Activated T-cell treated with anti-CD3 and anti-CD28 coated beads, Interleukin-2, amount 50 U/mL, for 24 hours (primary cell): Measurements from ENCODE around the gene ZNF100.
"Not testable (repeated sequence)": the region's sequence is repeated elsewhere in the genome, so short reads cannot be mapped to it uniquely, and the experiment has no call there.

ENCODE experiments used
- DNase-seq: peaks from one replicate; pipeline ENCODE4 v3.0.0-alpha.2; 2020
- H3K27ac Mint-ChIP-seq: 2 replicates; pipeline ENCODE4 v1.8.0; 2020; ENCODE audit warnings: mild to moderate bottlenecking, mixed read lengths
- H3K27me3 Mint-ChIP-seq: 2 replicates; pipeline ENCODE4 v1.8.0; 2020; ENCODE audit warnings: mixed read lengths
- H3K36me3 Mint-ChIP-seq: 2 replicates; pipeline ENCODE4 v1.8.0; 2020; ENCODE audit warnings: low read depth, mixed read lengths
- H3K4me1 Mint-ChIP-seq: 2 replicates; pipeline ENCODE4 v1.8.0; 2020; ENCODE audit warnings: low read depth, mixed read lengths
- H3K4me3 Mint-ChIP-seq: 2 replicates; pipeline ENCODE4 v1.8.0; 2020; ENCODE audit warnings: mild to moderate bottlenecking, moderate library complexity, mixed read lengths
- H3K9me3 Mint-ChIP-seq: 2 replicates; pipeline ENCODE4 v1.8.0; 2020; ENCODE audit warnings: mixed read lengths

Gene ZNF100

DNA sequence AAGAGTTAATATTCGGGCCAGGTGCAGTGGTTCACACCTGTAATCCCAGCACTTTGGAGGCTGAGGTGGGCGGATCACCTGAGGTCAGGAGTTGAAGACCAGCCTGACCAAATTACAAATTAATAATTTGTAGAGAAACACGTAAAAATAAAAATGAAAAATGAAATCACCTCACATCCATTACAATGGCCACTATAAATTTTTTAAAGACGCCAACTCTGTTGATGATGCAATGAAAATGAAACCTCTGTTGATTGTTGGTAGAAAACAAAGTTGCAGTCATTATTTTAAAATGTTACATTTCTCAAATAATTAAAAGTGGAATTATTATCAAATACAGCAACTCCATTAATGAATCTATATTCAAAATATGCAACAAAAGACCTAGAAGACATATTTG lies 26.8 kb downstream of the ZNF100 start:
- peaks cover 95% of the 10 kb centered on the region for H3K36me3 Mint-ChIP-seq
- H3K4me1 Mint-ChIP-seq: peaks cover 3% of the 10 kb centered on the region
- no peak for DNase-seq
- H3K9me3 Mint-ChIP-seq: peaks cover 31% of the 10 kb centered on the region
- no peaks in the 10 kb centered on the region for H3K27me3 Mint-ChIP-seq
- H3K27ac Mint-ChIP-seq: no peak overlapping the region
- H3K4me3 Mint-ChIP-seq: no peak overlapping the region

DNA sequence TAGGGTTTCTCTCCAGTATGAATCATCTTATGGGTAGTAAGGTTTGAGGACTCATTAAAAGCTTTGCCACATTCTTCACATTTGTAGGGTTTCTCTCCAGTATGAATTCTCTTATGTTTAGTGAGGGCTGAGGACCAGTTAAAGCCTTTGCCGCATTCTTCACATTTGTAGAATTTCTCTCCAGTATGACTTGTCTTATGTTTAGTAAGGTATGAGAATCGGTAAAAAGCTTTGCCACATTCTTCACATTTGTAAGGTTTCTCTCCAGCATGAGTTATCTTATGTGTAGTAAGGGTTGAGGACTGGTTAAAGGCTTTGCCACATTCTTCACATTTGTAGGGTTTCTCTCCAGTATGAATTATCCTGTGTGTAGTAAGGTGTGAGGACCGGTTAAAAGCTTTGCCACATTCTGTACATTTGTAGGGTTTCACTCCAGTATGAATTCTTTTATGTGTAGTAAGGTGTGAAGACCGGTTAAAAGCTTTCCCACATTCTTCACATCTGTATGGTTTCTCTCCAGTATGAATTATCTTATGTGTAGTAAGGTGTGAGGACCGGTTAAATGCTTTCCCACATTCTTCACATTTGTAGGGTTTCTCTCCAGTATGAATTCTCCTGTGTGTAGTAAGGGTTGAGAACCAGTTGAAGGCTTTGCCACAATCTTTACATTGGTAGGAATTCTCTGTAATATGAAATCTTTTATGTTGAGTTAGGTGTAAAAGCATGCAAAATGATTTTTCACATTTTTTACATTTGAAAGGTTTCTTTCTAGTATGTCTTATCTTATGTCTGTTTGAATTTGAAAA lies 40.2 kb downstream of the ZNF100 start:
- not testable (repeated sequence) for H3K4me1 Mint-ChIP-seq, H3K27ac Mint-ChIP-seq, DNase-seq, H3K27me3 Mint-ChIP-seq, H3K4me3 Mint-ChIP-seq
- Mint-ChIP-seq H3K36me3 (peaks cover 78% of the 10 kb centered on the region), H3K9me3 (peaks cover 43% of the 10 kb centered on the region)

DNA sequence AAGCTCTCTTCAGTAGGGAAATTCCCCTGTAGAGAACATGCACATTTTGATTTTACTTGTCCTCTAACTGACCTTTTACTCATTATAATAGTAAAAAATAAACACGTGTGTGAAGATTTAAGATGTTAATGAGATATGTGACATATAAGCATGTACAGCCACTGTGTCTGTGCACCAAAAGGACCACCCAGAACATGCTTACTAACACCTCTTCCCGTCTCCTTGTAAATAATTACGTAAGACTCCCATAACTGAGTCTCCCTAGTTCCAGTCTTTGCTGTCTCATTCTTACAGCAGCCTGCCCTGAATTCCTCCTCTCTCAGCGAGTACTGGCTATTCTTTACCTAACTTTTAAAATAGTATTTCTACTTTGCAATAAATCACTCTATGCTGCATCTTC lies 53.6 kb downstream of the ZNF100 start:
- no peak for DNase-seq
- Mint-ChIP-seq H3K9me3 (peaks cover 23% of the 10 kb centered on the region), H3K27ac (no peak overlapping the region), H3K27me3 (no peaks in the 10 kb centered on the region), H3K4me3 (no peak overlapping the region), H3K36me3 (peaks cover 11% of the 10 kb centered on the region), H3K4me1 (no peaks in the 10 kb centered on the region)

DNA sequence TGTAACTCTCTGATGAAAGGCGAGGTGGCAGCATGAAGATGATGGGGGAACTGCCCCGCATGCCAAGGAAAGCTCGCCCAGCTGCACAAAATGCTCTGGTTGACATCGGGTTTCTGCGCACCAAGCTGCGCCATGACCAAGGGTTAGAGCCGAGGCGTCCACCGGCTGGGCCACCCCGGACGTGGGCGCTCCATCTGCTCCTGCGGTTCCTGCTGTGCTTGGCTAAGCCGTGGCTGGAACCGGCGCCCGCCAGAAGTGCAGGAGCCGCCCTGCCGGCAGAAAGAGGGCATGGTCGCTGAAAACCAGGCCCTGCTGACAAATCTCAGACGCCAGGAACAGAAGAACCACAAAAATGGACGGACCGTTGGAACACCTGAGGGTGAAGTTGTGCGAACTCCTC lies 57.9 kb downstream of the ZNF100 start:
- no peak overlapping the region for H3K27ac Mint-ChIP-seq
- no peaks in the 10 kb centered on the region for H3K27me3 Mint-ChIP-seq
- no peaks in the 10 kb centered on the region for H3K4me1 Mint-ChIP-seq

DNA sequence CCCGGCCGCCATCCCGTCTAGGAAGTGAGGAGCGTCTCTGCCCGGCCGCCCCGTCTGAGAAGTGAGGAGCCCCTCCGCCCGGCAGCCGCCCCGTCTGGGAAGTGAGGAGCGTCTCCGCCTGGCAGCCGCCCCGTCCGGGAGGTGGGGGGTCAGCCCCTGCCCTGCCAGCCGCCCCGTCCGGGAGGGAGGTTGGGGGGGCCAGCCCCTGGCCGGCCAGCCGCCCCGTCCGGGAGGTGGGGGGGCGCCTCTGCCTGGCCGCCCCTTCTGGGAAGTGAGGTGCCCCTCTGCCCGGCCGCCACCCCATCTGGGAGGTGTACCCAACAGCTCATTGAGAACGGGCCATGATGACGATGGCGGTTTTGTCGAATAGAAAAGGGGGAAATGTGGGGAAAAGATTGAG lies 59.5 kb downstream of the ZNF100 start:
- H3K9me3 Mint-ChIP-seq, DNase-seq, H3K4me3 Mint-ChIP-seq, H3K4me1 Mint-ChIP-seq, H3K27me3 Mint-ChIP-seq, H3K27ac Mint-ChIP-seq, H3K36me3 Mint-ChIP-seq: not testable (repeated sequence)

More for the DNA sequence above, 57.9 kb downstream of the ZNF100 start:
- Mint-ChIP-seq H3K4me3 (no peak overlapping the region), H3K9me3 (peaks cover 14% of the 10 kb centered on the region), H3K36me3 (peaks cover under 1% of the 10 kb centered on the region)
- DNase-seq: no peak

DNA sequence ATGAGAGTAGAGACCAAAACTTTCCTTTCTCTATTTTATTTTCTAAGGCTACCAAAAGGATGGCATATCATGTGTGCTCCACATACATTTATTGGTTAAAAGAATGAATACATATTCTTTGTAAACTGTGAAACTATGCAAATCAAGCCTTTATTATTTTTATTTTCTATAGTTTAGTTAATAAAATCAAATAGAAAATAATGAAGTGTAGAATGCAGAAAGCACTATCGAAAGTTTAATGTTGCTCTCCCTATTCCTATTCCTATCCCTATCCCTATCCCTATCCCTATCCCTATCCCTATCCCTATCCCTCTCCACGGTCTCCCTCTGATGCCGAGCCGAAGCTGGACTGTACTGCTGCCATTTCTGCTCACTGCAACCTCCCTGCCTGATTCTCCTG lies 60.3 kb downstream of the ZNF100 start:
- H3K4me3 Mint-ChIP-seq: no peak overlapping the region
- H3K9me3 Mint-ChIP-seq: peaks cover 7% of the 10 kb centered on the region
- no peak for DNase-seq
- H3K27ac Mint-ChIP-seq: no peak overlapping the region
- no peaks in the 10 kb centered on the region for H3K27me3 Mint-ChIP-seq
- no peaks in the 10 kb centered on the region for H3K4me1 Mint-ChIP-seq
- no peaks in the 10 kb centered on the region for H3K36me3 Mint-ChIP-seq

DNA sequence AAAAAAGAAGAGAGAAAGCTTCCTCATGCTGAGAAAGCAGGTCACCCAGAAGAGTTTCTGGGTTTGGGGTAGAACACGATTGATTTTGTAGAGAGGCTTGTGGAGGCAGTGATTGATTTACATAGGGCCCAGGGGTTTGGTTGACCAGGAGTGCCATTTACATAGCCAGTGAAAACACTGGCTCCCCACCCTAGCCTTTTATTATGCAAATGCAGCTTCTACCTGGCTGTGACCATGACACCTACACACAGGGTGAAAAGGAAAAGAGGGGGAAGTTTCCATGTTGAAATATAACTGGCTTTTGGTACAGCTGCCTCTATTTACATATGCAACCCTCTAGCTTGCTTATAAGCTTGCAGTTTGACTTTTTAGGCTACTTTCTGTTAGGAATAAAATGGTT lies 62.0 kb downstream of the ZNF100 start:
- peaks cover 5% of the 10 kb centered on the region for H3K9me3 Mint-ChIP-seq
- no peak overlapping the region for H3K4me3 Mint-ChIP-seq
- no peak for DNase-seq
- H3K36me3 Mint-ChIP-seq: no peaks in the 10 kb centered on the region
- H3K4me1 Mint-ChIP-seq: no peaks in the 10 kb centered on the region
- no peaks in the 10 kb centered on the region for H3K27me3 Mint-ChIP-seq
- no peak overlapping the region for H3K27ac Mint-ChIP-seq

DNA sequence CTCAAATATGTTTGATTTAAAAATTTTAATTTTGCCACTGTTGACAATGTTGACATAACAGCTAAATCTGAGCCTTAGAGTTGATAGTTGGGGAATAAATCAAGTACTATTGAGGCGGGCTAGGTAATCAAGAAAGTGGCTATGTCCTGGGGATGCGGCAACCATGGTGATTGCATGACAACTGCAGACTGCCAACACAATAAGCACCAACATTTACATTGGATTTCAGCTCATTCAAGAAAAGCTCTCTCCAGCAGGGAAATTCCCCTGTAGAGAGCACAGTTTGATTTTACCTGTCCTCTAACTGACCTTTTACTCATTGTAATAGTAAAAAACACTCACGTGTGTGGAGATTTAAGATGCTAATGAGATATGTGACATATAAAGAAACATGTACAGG lies 63.1 kb downstream of the ZNF100 start:
- H3K4me1 Mint-ChIP-seq: no peaks in the 10 kb centered on the region
- no peaks in the 10 kb centered on the region for H3K36me3 Mint-ChIP-seq
- peaks cover 2% of the 10 kb centered on the region for H3K9me3 Mint-ChIP-seq
- no peak overlapping the region for H3K4me3 Mint-ChIP-seq
- H3K27me3 Mint-ChIP-seq: no peaks in the 10 kb centered on the region
- no peak overlapping the region for H3K27ac Mint-ChIP-seq
- DNase-seq: no peak

DNA sequence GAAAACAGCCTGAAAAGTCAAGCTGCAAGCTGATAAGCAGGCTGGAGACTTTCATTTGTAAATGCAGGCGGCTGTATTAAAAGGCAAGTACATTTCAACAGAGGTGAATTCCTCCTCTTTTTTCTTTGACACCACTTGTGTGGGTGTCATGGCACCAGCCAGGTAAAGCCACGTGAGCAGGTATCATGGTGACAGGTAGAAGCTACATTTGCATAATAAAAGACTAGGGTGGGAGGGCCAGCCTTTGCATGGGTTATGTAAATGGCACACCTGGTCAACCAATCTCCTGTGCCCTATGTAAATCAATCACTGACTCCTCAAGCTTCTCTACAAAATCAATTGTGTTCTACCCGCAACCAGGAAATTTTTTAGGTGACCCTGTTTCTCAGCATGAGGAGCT lies 68.2 kb downstream of the ZNF100 start:
- no peaks in the 10 kb centered on the region for H3K27me3 Mint-ChIP-seq
- no peaks in the 10 kb centered on the region for H3K36me3 Mint-ChIP-seq
- no peaks in the 10 kb centered on the region for H3K4me1 Mint-ChIP-seq
- no peaks in the 10 kb centered on the region for H3K9me3 Mint-ChIP-seq
- H3K27ac Mint-ChIP-seq: no peak overlapping the region
- no peak overlapping the region for H3K4me3 Mint-ChIP-seq
- no peak for DNase-seq

DNA sequence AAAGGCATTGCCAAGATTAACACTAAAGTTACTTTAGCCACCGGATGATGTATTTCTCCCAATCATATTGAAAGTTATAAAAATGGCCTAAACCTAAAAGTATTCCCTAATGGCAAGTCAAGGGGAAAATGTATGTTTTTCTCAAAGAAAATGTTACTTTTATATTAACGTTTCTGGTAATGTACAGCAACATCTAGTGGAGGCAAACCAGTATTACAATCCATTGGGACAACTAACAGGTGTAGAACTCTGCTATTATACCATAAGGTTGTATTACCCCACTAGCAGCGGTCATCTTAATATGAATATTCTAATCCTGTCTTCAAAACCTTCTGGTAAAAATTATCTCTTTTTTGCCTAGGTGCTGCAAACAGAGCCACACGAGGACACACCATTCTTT lies 69.2 kb downstream of the ZNF100 start:
- H3K27ac Mint-ChIP-seq: no peak overlapping the region
- H3K9me3 Mint-ChIP-seq: no peaks in the 10 kb centered on the region
- H3K36me3 Mint-ChIP-seq: no peaks in the 10 kb centered on the region
- no peak overlapping the region for H3K4me3 Mint-ChIP-seq
- DNase-seq: no peak
- no peaks in the 10 kb centered on the region for H3K27me3 Mint-ChIP-seq
- no peaks in the 10 kb centered on the region for H3K4me1 Mint-ChIP-seq

DNA sequence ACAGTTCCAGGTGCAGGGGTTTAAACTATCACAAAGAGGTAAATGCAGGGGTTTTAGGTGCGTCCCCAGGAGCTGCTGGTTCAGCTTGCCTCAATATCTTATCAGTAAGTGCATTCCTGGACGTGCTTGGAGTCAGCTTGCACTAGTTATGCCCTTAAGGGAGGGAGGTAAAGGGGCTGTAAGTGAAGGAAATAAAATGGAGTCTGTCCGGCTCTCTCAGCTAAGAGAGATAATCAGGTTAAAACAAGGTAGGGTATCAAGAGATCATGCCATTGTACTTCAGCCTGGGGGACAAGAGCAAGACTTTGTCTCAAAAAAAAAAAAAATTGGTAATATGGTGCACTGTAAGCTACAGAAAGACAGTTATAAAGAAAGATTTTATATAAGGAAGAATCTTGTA lies 69.7 kb downstream of the ZNF100 start:
- no peaks in the 10 kb centered on the region for H3K27me3 Mint-ChIP-seq
- H3K36me3 Mint-ChIP-seq: no peaks in the 10 kb centered on the region
- H3K4me1 Mint-ChIP-seq: no peaks in the 10 kb centered on the region
- H3K4me3 Mint-ChIP-seq: no peak overlapping the region
- no peak for DNase-seq
- H3K9me3 Mint-ChIP-seq: no peaks in the 10 kb centered on the region
- no peak overlapping the region for H3K27ac Mint-ChIP-seq

DNA sequence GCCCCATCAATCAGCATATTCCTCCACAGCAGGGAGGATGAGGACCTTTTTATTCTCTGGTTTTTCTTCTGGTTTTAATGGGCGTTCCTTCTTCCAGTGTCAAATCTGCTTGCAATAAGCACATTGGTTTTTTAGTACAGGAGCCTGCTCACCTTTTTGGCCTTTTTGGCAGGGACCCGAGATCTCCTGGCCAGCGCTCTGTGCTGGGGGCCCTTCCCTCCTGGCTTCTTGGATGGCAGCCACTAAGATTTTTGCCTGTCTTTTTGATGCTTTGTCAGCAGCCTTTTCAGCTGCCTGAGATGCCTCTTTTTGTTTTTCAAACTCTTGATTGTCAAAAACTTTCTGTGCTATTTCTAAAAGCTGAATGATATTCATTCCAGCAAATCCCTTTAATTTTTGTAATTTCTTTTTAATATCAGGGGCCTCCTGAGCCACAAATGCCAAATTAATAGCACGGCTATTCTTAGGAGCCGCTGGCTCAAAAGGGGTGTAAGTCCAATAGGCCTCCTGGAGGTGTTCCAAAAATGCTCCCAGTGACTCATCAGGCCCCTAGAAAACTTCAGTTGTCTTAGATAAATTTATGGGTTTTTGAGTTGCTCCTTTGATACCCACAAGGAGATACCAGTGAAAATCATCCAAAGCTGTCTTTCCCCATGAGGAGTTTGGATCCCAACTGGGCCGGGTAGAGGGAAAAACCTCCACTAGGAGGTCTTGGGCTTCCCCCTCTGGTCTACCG lies 73.0 kb downstream of the ZNF100 start:
- no peaks in the 10 kb centered on the region for H3K4me1 Mint-ChIP-seq
- no peaks in the 10 kb centered on the region for H3K9me3 Mint-ChIP-seq
- H3K27ac Mint-ChIP-seq: no peak overlapping the region
- H3K4me3 Mint-ChIP-seq: no peak overlapping the region
- DNase-seq: no peak
- H3K36me3 Mint-ChIP-seq: no peaks in the 10 kb centered on the region
- no peaks in the 10 kb centered on the region for H3K27me3 Mint-ChIP-seq

DNA sequence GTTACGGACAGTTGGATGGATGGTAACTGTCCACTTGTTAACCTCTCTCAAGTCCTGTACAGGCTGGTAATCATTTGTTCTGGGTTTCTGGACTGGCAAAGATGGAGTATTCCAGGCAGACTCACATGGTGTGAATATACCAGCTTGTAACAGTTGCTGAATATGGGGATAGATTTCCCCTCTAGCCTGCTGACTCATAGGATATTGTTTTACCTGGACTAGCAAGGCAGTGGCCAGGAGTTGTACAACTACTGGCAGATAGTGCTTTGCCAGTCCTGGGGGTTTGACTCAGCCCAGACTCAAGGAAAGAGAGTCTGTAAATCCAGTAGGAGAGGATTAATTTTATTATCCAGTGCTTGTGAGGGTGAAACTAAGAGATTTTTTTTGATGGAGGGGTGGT lies 74.0 kb downstream of the ZNF100 start:
- H3K27me3 Mint-ChIP-seq: no peaks in the 10 kb centered on the region
- H3K4me1 Mint-ChIP-seq: no peaks in the 10 kb centered on the region
- no peaks in the 10 kb centered on the region for H3K9me3 Mint-ChIP-seq
- no peaks in the 10 kb centered on the region for H3K36me3 Mint-ChIP-seq
- no peak for DNase-seq
- H3K27ac Mint-ChIP-seq: no peak overlapping the region
- no peak overlapping the region for H3K4me3 Mint-ChIP-seq

DNA sequence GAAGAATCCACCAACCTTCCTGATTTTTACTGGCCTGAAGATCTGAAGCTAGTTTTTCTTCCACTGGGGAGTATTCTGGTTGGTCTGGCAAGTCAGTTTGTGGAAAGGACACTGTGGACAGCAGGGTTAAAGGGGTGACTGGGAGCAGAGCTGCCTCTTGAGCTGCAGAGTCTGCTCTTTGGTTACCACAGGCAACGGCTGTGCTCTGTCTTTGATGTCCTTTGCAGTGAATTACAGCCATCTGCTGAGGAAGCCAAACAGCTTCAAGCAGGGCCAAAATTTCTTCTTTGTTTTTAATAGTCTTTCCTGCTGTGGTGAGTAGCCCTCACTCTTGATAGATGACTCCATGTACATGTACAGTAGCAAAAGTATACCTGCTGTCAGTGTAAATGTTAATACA lies 75.7 kb downstream of the ZNF100 start:
- Mint-ChIP-seq H3K9me3 (no peaks in the 10 kb centered on the region), H3K27ac (no peak overlapping the region), H3K4me3 (no peak overlapping the region), H3K4me1 (no peaks in the 10 kb centered on the region), H3K36me3 (no peaks in the 10 kb centered on the region), H3K27me3 (no peaks in the 10 kb centered on the region)
- DNase-seq: no peak

DNA sequence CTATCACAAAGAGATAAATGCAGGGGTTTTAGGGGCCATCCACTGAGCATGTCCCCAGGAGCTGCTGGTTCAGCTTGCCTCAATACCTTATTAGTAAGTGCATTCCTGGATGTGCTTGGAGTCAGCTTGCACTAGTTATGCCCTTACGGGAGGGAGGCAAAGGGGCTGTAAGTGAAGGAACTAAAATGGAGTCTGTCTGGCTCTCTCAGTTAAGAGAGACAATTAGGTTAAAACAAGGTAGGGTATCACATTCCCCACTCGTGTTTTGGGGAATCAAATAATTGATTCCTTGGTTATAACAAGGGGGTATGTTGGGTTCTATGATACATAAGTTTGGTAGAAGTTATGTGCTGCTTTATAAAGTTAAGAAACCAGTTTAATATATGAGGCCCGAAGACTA lies 78.9 kb downstream of the ZNF100 start:
- no peaks in the 10 kb centered on the region for H3K27me3 Mint-ChIP-seq
- H3K9me3 Mint-ChIP-seq: no peaks in the 10 kb centered on the region
- no peaks in the 10 kb centered on the region for H3K4me1 Mint-ChIP-seq
- no peak overlapping the region for H3K4me3 Mint-ChIP-seq
- no peaks in the 10 kb centered on the region for H3K36me3 Mint-ChIP-seq
- H3K27ac Mint-ChIP-seq: no peak overlapping the region
- DNase-seq: no peak
